ENCODE results near the gene CHURC1.

The CHURC1 gene

DNA sequence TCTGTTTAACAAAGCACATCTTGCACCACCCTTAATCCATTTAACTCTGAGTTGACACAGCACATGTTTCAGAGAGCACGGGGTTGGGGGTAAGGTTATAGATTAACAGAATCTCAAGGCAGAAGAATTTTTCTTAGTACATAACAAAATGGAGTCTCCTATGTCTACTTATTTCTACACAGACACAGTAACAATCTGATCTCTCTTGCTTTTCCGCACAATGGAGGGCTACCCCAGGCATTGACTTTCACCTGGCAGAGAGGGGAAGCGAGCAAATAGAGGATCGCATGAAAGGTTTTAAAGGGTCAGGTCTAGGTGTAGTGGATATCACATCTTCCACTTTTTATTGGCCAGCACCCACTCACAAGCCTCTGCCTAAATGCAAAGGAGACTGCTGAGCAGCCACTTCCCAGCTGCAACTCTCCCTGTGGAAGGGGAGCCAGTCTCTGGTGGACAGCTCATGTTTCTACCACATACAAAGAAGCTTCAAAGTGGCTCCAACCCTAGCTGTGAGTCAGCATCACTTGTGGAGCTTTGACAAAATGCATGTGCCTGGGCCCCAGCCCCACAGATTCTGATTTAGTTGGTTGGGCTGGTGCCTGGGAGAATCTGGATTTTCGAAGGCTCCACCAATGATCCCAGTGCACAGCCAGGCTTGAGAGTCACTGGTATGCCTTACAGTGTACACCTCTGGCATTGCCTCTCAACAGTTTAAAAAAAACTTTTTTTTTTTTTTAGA is 65.2 kb downstream of the CHURC1 start:
- no peak for TF ChIP-seq CTCF (IDR thresholded peaks at IDR 0.05)
- intact Hi-C loops (cut with DNase I; ENCODE audit: low total_unique reads): loop anchor here (5.0 to 10.0 kb wide), 2 partner anchors 152 to 845 kb away; no protein-coding TSS in a partner anchor

DNA sequence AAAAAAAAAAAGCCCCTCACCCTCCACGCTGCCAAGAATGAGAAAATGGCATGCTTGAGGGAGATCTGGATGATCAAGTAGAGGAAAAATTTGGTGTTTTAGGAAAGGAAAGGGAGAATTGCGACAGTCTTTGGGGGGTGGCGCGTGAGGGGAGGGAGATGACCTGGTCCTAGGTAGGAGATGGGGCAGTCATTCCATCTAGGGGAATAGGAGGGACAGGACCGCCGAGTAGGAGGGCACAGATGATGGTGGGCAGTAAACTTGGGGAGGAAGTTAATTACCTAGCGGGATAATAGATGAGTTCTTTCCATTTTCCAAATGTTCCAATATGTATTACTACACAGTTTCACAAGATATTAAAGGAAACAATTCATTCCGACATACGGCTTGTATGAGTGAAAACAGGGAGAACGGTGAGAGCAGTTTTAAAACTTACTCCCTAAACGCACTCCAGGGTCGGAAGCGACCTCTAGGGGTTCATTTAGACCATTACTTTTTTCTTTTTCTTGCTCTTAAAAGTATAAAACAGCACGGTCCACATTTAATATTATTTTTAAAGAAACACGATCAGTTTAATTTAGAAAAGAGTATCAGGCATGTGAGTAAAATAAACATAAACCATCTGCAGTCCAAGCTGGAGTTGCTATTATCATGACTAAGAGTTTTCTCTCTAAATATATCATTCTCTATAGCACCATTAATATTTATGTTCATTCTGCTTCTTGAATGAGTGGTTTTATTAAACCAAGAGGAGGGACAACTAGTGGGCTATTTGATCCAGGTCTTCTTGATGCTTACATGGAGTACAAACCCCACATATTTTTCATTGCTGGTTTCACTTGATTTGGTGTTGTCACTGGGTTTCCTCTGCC is 69.4 kb downstream of the CHURC1 start:
- intact Hi-C loops (cut with DNase I; ENCODE audit: low total_unique reads): loop anchor here (5.0 to 10.0 kb wide), 2 partner anchors 156 to 841 kb away; no protein-coding TSS in a partner anchor
- DNase-seq: no peak

More for the DNA sequence above, 65.2 kb downstream of the CHURC1 start:
- H3K27ac ChIP-seq: no peak overlapping the region
- H3K4me1 ChIP-seq: peaks cover 0 to 3% (median 1%) of the 10 kb centered on the region in 4 donors
- H3K36me3 ChIP-seq: no peaks in the 10 kb centered on the region
- H3K9me3 ChIP-seq: no peaks in the 10 kb centered on the region
- H3K27me3 ChIP-seq: no peaks in the 10 kb centered on the region
- DNase-seq: no peak
- no peak overlapping the region for H3K4me3 ChIP-seq

More for the DNA sequence above, 69.4 kb downstream of the CHURC1 start:
- Histone ChIP-seq H3K9me3 (no peaks in the 10 kb centered on the region), H3K27me3 (no peaks in the 10 kb centered on the region), H3K36me3 (no peaks in the 10 kb centered on the region), H3K4me3 (no peak overlapping the region), H3K27ac (no peak overlapping the region), H3K4me1 (peaks cover 0 to 15% (median 11%) of the 10 kb centered on the region in 4 donors)
- peak; percentile 57 to 61 for TF ChIP-seq CTCF (IDR thresholded peaks at IDR 0.05)
